ENCODE measurements around the gene CHMP4A.

CHMP4A gene

DNA sequence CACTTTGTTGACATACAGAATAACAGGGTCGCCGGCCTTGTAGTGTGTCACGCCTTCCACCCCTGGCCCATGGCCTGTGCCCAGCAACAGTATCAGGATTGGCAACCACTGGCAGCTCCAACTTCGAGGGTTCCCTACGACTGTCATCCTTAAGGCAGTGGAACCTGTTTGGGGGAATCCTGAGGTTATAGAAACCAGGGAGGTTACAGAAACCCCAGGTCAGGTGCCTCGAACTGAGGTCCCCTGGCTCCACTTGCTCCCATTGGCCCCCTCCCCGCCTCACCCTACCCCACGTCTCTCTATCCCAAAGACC lies 18.5 kb downstream of the CHMP4A start:
- DNase-seq: no peak

DNA sequence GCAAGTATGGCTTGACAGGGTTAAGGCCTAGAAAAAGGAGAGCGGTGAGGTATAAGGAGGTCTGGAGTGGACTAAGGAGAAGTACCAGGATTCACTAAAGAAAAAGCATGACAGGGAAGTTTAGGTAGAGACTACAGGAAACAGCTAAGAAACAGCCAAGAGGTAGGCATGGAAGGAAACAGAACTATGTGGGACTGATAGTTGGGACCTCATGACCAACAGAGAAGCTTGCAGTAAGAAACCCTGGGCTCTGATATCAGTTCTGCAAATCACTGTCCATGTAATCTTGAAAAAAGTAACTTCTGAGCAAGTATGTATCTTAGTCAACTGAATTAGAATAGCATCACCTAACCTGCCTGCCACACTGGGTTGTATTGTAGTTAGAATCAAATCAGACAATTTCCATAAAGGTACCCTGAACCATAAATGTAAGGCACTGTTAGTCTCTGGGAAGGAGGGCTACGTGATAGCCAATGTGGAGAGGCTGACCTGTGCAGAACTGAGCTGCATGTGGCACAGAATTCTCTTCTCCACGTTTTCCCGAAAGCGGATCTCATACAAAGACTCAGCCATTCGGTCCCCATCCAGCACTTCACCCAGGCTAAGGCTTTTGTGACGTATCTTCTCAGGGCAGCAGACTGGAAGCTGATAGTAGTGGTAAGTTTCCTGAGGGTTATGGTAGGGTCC lies 19.0 kb downstream of the CHMP4A start:
- DNase-seq: no peak

DNA sequence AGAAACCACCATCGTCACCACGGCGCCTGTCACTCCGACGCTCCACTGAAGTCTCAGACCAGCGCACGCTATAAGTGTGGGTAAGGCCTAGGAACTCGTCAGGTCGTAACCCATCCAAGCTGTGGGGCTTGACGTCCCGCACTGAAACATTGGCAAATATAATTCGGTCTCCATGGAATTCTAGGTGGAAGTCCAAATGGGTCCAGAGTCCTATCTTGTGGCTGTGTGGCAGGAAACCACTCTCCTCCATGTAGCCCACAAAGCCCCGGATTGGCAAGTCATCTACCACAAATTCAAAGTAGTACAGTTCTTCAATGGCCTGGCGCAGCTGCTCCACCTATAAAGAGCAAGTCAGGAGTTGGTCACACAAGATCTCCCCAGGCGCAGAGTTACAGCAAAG lies 20.4 kb downstream of the CHMP4A start:
- no peak for DNase-seq

- DNase-seq: no peak
These were observed 22.9 kb downstream of the CHMP4A start for GRCh38 chr14:24190416-24190815.

- no peak for DNase-seq
These were observed 23.8 kb downstream of the CHMP4A start for GRCh38 chr14:24189460-24189859.

GRCh38 chr14:24189059-24189375 lies 24.3 kb downstream of the CHMP4A start:
- DNase-seq: no peak

GRCh38 chr14:24188251-24189058 lies 24.8 kb downstream of the CHMP4A start, which contains the start of gene IPO4:
TSS of gene IPO4 (minus strand) at chr14:24188816. CDS start at chr14:24188787, 29 bp downstream.
- peak; percentile 84 for DNase-seq

- no peak for DNase-seq
These were observed 25.8 kb downstream of the CHMP4A start for GRCh38 chr14:24187539-24187915.

DNA sequence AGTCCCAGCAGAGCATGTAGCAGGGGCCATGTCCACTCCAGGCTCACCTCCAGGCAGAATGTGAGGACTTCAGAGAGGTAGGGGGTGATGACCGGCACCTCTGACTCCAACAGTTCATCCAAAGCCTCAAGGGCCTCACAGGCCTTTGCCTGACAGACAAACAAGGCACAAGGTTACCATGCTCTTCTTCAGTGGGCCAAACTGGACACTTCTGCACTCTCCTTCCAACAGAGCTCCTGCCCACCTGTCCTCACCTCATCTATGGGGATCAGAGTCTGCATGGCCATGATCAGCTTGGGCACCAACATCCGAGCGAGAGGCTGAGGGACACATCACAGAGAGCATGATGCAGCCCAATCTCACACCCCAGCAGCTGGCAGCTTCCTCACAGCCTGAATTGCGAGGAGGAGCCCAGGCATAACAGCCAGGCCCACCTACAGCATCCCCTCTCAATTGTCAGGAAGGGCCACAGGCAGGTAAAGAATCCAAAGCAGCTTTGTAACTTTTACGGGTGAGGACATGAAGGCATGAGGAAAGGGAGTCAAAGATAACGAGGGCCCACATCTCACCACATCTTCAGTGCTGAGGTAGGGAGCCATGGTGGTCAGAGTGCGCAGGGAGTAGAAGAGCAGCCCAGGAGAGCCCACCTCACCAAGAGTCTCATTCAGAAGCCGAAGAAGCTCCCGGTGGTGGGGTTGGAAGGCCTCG lies 26.3 kb downstream of the CHMP4A start:
- no peak for DNase-seq

DNA sequence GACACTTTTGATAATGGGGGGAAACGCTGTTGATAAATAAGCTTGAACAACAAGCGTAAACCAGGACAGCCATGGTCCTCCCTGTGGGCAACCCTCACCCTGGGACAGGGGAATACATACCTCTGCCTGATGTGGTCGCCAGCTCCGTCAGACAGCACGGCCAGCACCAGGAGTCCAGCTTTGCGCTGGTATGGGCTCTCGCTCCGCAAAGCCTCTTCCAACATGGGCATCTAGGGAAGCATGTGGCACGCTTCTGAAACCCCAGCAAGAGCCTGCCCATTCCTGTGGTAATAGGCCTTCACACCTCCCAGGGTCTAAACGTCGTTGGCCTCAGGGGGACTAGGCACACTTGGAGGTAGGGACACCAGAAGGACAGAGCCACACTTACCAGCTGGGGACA lies 27.5 kb downstream of the CHMP4A start:
- DNase-seq: no peak

DNA sequence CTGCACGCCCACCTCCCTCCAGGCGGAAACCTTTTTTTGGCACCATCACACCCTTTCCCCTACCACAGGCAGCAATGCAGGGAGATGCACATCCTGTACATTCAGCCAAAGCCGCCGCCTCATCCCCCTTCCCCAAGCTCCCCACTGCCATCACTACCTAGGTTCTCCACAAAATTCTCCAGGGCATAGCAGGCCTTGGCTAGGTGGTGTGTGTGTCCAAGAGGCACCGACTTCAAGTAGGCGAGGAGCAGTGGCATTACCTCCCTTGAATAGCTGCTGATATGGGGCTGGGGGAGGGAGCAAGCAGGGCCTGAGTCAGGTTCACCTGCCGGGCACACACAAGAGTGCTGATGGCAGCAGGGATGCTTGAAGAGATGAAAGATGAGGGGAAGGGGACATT lies 28.3 kb downstream of the CHMP4A start:
- no peak for DNase-seq

DNA sequence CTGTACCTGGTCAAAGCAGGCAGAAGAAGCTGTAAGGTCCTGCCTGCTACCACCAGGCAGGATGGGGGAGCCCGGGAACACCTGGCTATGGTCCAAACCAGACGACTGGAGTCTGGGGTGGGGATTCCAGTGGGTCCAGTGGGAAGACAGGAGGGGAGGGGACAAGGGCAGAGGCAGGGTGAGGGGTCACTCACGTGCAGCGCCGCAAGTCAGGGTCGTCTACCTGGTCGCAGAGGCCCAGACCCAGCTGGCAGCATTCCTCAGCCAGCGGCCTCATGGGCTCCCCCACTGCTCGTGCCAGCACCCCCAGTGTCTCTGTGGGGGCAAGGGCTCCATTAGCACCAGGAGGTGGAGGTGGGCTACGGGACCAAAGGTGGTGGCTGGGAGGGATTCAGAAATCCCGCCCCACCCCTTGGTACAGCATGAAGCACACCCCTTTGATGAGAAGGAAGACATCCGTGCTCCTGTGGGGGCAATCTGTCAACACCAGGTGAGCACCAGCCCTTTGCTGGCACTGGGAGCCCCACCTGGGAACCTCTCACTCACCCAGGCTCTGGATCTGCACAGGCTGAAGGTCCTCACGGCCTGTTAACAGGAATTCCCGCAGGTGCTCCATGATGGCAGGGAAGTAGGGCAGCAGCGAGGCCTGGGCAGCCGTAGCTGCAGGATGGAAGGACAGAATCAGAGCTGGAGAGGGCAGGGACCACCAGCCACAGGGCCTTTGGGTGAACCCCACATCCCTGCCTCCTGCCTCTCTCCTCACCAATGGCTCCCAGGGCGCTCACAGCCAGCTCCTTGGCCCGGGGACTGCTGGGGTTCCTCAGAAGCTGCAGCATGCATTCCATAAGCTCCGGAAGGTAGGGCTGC lies 29.0 kb downstream of the CHMP4A start:
- DNase-seq: no peak

- no peak for DNase-seq
These were observed 30.2 kb downstream of the CHMP4A start for GRCh38 chr14:24183014-24183481.

DNA sequence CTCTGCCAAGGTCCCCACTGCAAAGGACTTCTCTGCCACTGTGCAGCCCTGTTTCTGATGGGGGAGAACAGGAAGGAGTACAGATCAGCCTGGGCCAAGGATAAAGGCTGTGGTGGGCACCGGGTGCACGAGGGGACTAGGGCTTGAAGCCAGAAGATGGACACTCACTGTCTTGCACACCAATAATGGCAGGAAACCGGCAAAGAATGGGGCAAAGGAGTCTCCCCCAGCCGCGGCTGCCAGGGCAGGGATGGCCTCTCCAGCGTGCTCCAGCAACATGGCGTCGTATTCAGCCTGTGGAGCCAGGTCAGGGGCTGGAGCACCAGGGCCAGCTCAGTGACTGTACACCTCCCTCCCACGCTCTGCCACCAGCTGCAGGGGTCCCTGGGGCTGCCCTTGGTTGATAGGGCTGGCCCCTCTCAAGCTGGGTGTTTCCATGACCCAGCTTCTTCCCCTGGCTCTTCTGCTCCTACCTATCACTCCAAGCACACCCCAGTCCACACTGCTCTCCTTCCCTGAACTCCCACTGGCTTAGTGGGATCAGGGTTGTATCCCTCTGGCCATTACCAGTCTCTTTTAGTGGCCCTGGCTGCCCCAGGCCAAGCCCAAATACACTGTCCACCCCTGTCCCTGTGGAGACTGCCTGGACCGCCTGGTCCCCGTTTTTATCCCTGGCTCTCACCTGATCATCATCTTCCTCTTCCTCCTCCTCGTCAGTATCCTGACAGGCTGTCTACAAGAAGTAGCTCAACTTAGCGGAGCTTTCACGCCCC lies 31.0 kb downstream of the CHMP4A start:
- no peak for DNase-seq

GRCh38 chr14:24181371-24182077 lies 31.8 kb downstream of the CHMP4A start:
- DNase-seq: no peak

GRCh38 chr14:24179961-24180796 lies 33.1 kb downstream of the CHMP4A start:
- DNase-seq: no peak

DNA sequence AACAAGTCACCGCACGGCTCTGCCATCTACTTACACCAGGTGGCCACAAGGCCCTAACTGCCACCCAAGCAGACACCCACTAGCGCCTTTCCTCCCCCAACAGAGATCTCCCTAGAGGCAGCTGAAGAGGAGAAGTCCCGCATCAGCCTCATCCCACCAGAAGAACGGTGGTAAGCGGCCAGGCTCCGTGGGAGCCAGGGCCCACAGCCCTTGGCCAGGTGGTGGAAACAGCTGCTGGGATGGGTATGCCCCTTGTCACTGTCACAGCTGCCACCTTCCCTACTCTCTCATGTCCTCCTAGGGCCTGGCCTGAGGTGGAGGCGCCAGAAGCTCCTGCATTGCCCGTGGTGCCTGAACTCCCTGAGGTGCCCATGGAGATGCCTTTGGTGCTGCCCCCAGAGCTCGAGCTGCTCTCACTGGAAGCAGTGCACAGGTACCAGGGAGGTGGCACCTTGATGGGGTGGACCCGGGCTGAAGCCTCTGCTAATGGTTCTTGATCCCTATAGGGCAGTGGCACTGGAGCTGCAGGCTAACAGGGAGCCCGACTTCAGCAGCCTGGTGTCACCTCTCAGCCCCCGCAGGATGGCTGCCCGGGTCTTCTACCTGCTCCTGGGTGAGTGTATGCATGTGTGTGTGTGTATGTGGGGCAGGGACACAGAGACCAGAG lies 33.9 kb downstream of the CHMP4A start:
- DNase-seq: no peak

DNA sequence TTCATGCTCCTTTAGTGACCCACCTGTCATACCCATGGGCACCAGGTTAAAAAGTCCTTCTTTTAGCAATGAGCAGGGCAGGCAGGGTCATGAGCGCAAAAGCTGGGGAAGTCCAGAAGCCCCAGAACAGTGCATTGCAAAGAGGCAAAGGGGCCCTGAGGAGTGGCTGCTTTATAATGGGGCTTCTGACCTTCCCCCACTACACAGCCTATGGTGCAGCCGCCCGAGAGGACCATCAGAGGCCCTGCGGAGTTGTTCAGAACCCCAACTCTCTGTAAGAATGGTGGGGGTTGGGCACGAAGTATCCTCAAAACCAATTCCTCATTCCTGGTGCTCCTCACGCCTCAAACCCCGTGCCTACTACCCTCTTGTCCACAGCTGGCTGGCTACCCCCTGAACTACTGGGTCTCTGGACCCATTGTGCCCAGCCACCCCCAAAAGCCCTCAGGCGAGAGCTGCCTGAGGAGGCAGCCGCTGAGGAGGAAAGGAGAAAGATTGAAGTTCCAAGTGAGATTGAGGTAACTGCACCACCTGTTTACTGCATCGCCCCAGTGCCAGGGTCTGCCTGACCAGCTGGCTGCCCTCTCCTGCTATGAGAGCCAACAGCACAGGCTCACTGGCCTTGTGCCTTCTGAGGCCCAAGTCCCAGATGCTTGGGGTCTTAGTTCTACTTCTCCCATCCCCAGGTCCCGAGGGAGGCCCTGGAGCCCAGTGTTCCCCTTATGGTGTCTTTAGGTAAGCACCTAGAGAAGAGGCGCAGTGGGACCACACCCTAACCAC lies 34.7 kb downstream of the CHMP4A start:
- DNase-seq: no peak

DNA sequence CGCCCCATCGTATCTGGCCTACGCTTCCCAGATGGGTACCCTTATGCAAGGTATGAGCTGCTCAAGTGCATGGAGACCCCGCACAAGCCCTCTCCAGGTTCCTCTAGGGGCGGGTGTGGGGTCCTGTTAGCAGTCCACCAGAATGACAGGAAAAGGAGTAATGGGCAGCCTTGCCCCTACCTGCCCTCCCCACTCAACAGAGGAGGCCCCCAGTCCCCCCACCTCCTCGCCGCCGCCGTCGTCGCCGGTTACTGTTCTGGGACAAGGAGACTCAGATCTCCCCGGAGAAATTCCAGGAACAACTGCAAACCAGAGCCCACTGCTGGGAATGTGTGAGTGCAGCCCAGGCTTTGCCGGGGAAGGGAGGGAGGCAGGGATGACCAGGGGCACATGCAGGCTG lies 35.4 kb downstream of the CHMP4A start:
- DNase-seq: no peak
